K562 (cell line): Measurements from ENCODE around the gene SLC1A2. TPM values are rescaled to one million over a fixed set of nuclear protein-coding genes. Genes with fewer than 3 reads are reported as not detected.

Source experiments
- ATAC-seq: fragments of 200-7000 bp; cut with Tn5 transposase; 3 replicates; pipeline ENCODE4 v1.9.1; 2020; ENCODE audit warnings: moderate library complexity
- BruUV-seq: library from RNA; stranded (reverse); fragments of 400-500 nt; replicated peaks from 2 replicates; lab custom pipeline; 2021; lab: Mats Ljungman, UMichigan
- CTCF ChIA-PET: fragments of 300-600 bp; formaldehyde crosslinking; extraction: SDS; loops from one replicate; lab custom pipeline; 2021; ENCODE audit warnings: low intra/inter-chr PET ratio; lab: Yijun Ruan, JAX
- POLR2A ChIA-PET: fragments of 300-600, 350-650 bp; sonication (Branson Sonifier 250); formaldehyde crosslinking; extraction: SDS; loops from one replicate; lab custom pipeline; 2021; ENCODE audit warnings: antibody characterized with exemption, inconsistent platforms; lab: Yijun Ruan, JAX
- DNase-seq, 4 experiments: peaks; one replicate each; pipeline versions ENCODE4 v3.0.0 to v3.0.0-alpha.2; 2011 to 2018; ENCODE audit warnings: low spot score in 3 of 4, mixed read lengths in 3 of 4; ENCODE audit errors: extremely low read depth in 1 of 4
- FAIRE-seq: peaks from 2 replicates; lab custom pipeline; 2011; peaks lifted over from hg19 to GRCh38; lab: Jason Lieb, UNC
- H2AFZ ChIP-seq: 2 replicates; pipeline ENCODE4 v1.6.0; 2011; ENCODE audit warnings: low read depth, low read length, control low read depth, inconsistent platforms
- H3K27ac ChIP-seq: fragments of 200-600 bp; 3 replicates; pipeline ENCODE4 v1.8.0; 2011; ENCODE audit warnings: low read depth, mild to moderate bottlenecking, control low read depth, inconsistent platforms, low read length, moderate library complexity, mixed read lengths; ENCODE audit errors: extremely low read depth
- H3K27me3 ChIP-seq, 2 experiments: fragments of 300-600 bp in 1 of 2; 2 replicates in 1 of 2; 3 replicates in 1 of 2; pipeline versions ENCODE4 v1.6.0 to v1.8.0; 2011; ENCODE audit warnings: inconsistent platforms in 2 of 2, low read length in 2 of 2, mild to moderate bottlenecking in 1 of 2, mixed read lengths in 1 of 2, moderate library complexity in 1 of 2; ENCODE audit not compliant: control insufficient read depth in 2 of 2, insufficient read depth in 2 of 2
- H3K36me3 ChIP-seq: fragments of 300-600 bp; 3 replicates; pipeline ENCODE4 v1.8.0; 2011; ENCODE audit warnings: mild to moderate bottlenecking, low read length, inconsistent platforms; ENCODE audit not compliant: control insufficient read depth, insufficient read depth
- H3K4me1 ChIP-seq, 2 experiments: fragments of 200-600 bp in 1 of 2; replicated peaks in 1 of 2; 2 replicates in 1 of 2; 3 replicates in 1 of 2; pipeline versions ENCODE4 v1.5.1 to v1.8.0; 2011; ENCODE audit warnings: inconsistent platforms in 2 of 2, low read length in 2 of 2, mild to moderate bottlenecking in 1 of 2, mixed read lengths in 1 of 2, moderate library complexity in 1 of 2; ENCODE audit not compliant: control insufficient read depth in 2 of 2, insufficient read depth in 2 of 2
- H3K4me2 ChIP-seq: 2 replicates; pipeline ENCODE4 v1.6.1; 2011; ENCODE audit warnings: low read length, control low read depth, inconsistent platforms, mixed read lengths; ENCODE audit not compliant: insufficient read depth
- H3K4me3 ChIP-seq: fragments of 200-600 bp; sonication (generic), shearing (Covaris generic); 2 replicates; pipeline ENCODE4 v1.5.1; 2016; ENCODE audit warnings: control low read depth, inconsistent platforms
- H3K79me2 ChIP-seq: fragments of 200-600 bp; 3 replicates; pipeline ENCODE4 v1.8.0; 2011; ENCODE audit warnings: low read length, inconsistent platforms; ENCODE audit not compliant: control insufficient read depth, insufficient read depth
- H3K9ac ChIP-seq, 2 experiments: 2 replicates each; pipeline versions ENCODE4 v1.6.0 to v1.6.1; 2011; ENCODE audit warnings: low read depth in 2 of 2, low read length in 2 of 2, control low read depth in 1 of 2, inconsistent platforms in 1 of 2, mild to moderate bottlenecking in 1 of 2, mixed read lengths in 1 of 2; ENCODE audit not compliant: insufficient read depth in 1 of 2
- H3K9me1 ChIP-seq: one replicate; pipeline ENCODE4 v1.6.0; 2011; ENCODE audit warnings: inconsistent platforms, mild to moderate bottlenecking, low read length, moderate library complexity; ENCODE audit not compliant: control insufficient read depth, insufficient read depth
- H3K9me3 ChIP-seq: replicated peaks from 2 replicates; pipeline ENCODE4 v1.5.1; 2011; ENCODE audit warnings: low read depth, low read length, inconsistent platforms; ENCODE audit not compliant: control insufficient read depth, insufficient read depth
- H4K20me1 ChIP-seq: replicated peaks from 2 replicates; pipeline ENCODE4 v1.6.1; 2011; ENCODE audit warnings: low read length, inconsistent platforms, mixed read lengths; ENCODE audit not compliant: control insufficient read depth, insufficient read depth
- JUN ChIP-seq, 2 experiments: sonication (generic) in 1 of 2; formaldehyde crosslinking in 1 of 2; IDR thresholded peaks; 2 replicates each; pipeline versions ENCODE4 v1.6.1 to v1.8.0; 2012 to 2022; ENCODE audit warnings: borderline replicate concordance in 2 of 2, mild to moderate bottlenecking in 2 of 2, improper control_type of control experiment in 1 of 2, low read depth in 1 of 2, low read length in 1 of 2, missing genetic modification reagents in 1 of 2
- KAT8 ChIP-seq: fragments of 450-650 bp; IDR thresholded peaks from 2 replicates; pipeline ENCODE4 v1.6.1; 2016; ENCODE audit warnings: low read depth, mild to moderate bottlenecking
- NCOA1 ChIP-seq: fragments of 450-650 bp; IDR thresholded peaks from 2 replicates; pipeline ENCODE4 v1.6.1; 2016; ENCODE audit warnings: low read depth
- NR1H2 ChIP-seq: sonication (generic); formaldehyde crosslinking; IDR thresholded peaks from 2 replicates; pipeline ENCODE4 v1.4.0; 2020; ENCODE audit warnings: mild to moderate bottlenecking, missing genetic modification reagents
- NR2C2 ChIP-seq, 2 experiments: fragments of 200-800 bp in 1 of 2; sonication (Bioruptor generic) in 1 of 2; sonication (generic) in 1 of 2; formaldehyde crosslinking in 1 of 2; IDR thresholded peaks; 2 replicates each; pipeline versions ENCODE4 v1.6.1 to v1.8.0; 2016 to 2022; ENCODE audit warnings: mild to moderate bottlenecking in 1 of 2, missing compliant biosample characterization in 1 of 2, missing genetic modification characterization in 1 of 2, missing genetic modification reagents in 1 of 2
- SIRT6 ChIP-seq: IDR thresholded peaks from one replicate; pipeline ENCODE4 v1.6.1; 2012; ENCODE audit warnings: low read depth, mild to moderate bottlenecking, control low read depth, inconsistent platforms, low read length, moderate library complexity
- SMAD2 ChIP-seq: fragments of 150-350 bp; IDR thresholded peaks from 2 replicates; pipeline ENCODE4 v1.6.1; 2014; ENCODE audit warnings: low read depth, mild to moderate bottlenecking, low read length
- ZFPM2 ChIP-seq: fragments of 250-450 bp; sonication (Bioruptor Pico); IDR thresholded peaks from 2 replicates; pipeline ENCODE4 v1.5.1; 2022; ENCODE audit warnings: mild to moderate bottlenecking
- ZFX ChIP-seq: sonication (generic); formaldehyde crosslinking; IDR thresholded peaks from 2 replicates; pipeline ENCODE4 v1.8.0; 2022; ENCODE audit warnings: mild to moderate bottlenecking, missing genetic modification reagents, moderate library complexity
- WGBS: fragments of 100-300 bp; shearing (Covaris generic); methylation state at CpG from one replicate; pipeline ENCODE4 v1.1.6; 2016; ENCODE audit warnings: low coverage, mixed read lengths; ENCODE audit not compliant: insufficient coverage; ENCODE audit errors: missing lambda C conversion rate; 5-methylcytosine and 5-hydroxymethylcytosine counted together
- in situ Hi-C: fragments of 300-500 bp; cut with MboI; formaldehyde crosslinking; loops from 4 replicates; pipeline ENCODE4 v1.15.0; 2018; ENCODE audit warnings: inconsistent platforms, mixed read lengths
- intact Hi-C: fragments of 100-400 bp; cut with micrococcal nuclease; formaldehyde crosslinking; loops from 2 replicates; pipeline ENCODE4 v1.14.2; 2022
- polyA plus RNA-seq, 8 experiments: library from polyadenylated mRNA; depleted of rRNA in 4 of 8; stranded (reverse) in 5 of 8; unstranded in 3 of 8; fragments of >200 nt; fragmentation: Nextera tagmentation in 2 of 8; fragmentation: Illumina TruSeq in 1 of 8; extraction: Ambion mirVana in 2 of 8; extraction: Trizol in 1 of 8; gene quantifications; 2 replicates each; pipeline versions ENCODE4 v1.2.1 to v1.2.3, GENCODE V29; 2011 to 2014; ENCODE audit warnings: inconsistent platforms in 1 of 8, missing spikeins in 1 of 8
- total RNA-seq, 7 experiments: library from RNA; depleted of rRNA in 6 of 7; stranded (reverse); fragments of >200 nt in 6 of 7; fragmentation: Illumina TruSeq in 2 of 7; extraction: Trizol in 2 of 7; gene quantifications; 2 replicates each; pipeline versions ENCODE4 v1.2.1 to v1.2.3, GENCODE V29; 2011 to 2021; ENCODE audit warnings: low replicate concordance in 1 of 7
- TF ChIP-seq, protein P1 (sequence below): IDR thresholded peaks from 3 replicates; pipeline ENCODE4 v1.6.1; 2011; ENCODE audit warnings: borderline replicate concordance, mild to moderate bottlenecking; ENCODE audit not compliant: insufficient read length, insufficient read depth
- TF ChIP-seq, protein P2 (sequence below): fragments of 450-650 bp; IDR thresholded peaks from 2 replicates; pipeline ENCODE4 v1.7.0; 2016; ENCODE audit warnings: borderline replicate concordance
- TF ChIP-seq, protein P3 (sequence below): fragments of 250-450 bp; sonication (Bioruptor Pico); IDR thresholded peaks from 2 replicates; pipeline ENCODE4 v1.5.0; 2021
- TF ChIP-seq, protein P4 (sequence below): sonication (generic); formaldehyde crosslinking; IDR thresholded peaks from 2 replicates; pipeline ENCODE4 v1.8.0; 2022; ENCODE audit warnings: missing genetic modification reagents, mild to moderate bottlenecking, borderline replicate concordance
- TF ChIP-seq, protein P5 (sequence below), 2 experiments: fragments of 250-450 bp in 1 of 2; fragments of 450-650 bp in 1 of 2; sonication (Bioruptor Pico) in 1 of 2; IDR thresholded peaks; 2 replicates each; pipeline versions ENCODE4 v1.6.1 to v1.8.0; 2016 to 2021; ENCODE audit warnings: mild to moderate bottlenecking in 2 of 2, moderate library complexity in 2 of 2, missing compliant biosample characterization in 1 of 2, missing genetic modification characterization in 1 of 2

SLC1A2 gene
- total and polyA plus RNA-seq, 9 of the 15 experiments (the other 6 are each of a cell fraction or from before 2014, with no cell fraction given): 0.03 to 0.07 (median 0.04) TPM; not detected in 5

DNA sequence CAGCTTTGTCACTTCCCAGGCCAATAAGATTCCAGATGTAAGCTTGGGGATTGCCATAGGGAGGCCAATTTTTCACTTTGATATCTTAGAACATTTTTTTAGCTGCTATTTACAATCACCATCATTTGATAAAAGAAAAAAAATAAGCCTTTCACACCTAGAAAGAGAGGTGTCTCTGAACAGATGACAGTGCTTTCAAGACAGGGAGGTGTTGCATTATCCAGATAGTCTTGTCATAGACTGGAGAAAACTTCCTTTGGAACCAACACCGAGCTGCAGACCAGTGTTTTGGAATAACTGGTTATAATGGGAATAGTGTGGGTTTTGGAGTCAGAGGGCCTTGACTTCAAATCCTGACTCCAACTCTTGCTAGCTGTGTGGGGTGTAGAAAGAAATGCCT, 101.0 kb downstream of the SLC1A2 start:
- POLR2A ChIA-PET: interaction anchor here (0.6 kb wide), 1 partner anchor 216 kb away, joined by 3 read pairs; no protein-coding TSS in a partner anchor

More for the DNA sequence above, 101.0 kb downstream of the SLC1A2 start:
- Histone ChIP-seq H3K4me1 (no peaks in the 10 kb centered on the region; a peak in 2 of 5 replicates), H3K36me3 (no peaks in the 10 kb centered on the region), H3K9me3 (no peaks in the 10 kb centered on the region), H3K27me3 (peaks cover 2 to 6% of the 10 kb centered on the region in 2 experiments; a peak in 3 of 5 replicates), H3K9ac (no peak overlapping the region), H4K20me1 (no peaks in the 10 kb centered on the region), H2AFZ (no peak overlapping the region), H3K79me2 (no peaks in the 10 kb centered on the region), H3K9me1 (no peaks in the 10 kb centered on the region), H3K27ac (no peak overlapping the region), H3K4me2 (no peak overlapping the region), H3K4me3 (no peak overlapping the region)
- intact Hi-C loops (no loop called here), in situ Hi-C loops (no loop called here)
- DNase-seq: no peak
- no peak for ATAC-seq
- FAIRE-seq: no peak
- BruUV-seq: no TSS peak
- CTCF ChIA-PET: no interaction called here
- no peak for TF ChIP-seq NCOA1
- TF ChIP-seq, protein P1, sequence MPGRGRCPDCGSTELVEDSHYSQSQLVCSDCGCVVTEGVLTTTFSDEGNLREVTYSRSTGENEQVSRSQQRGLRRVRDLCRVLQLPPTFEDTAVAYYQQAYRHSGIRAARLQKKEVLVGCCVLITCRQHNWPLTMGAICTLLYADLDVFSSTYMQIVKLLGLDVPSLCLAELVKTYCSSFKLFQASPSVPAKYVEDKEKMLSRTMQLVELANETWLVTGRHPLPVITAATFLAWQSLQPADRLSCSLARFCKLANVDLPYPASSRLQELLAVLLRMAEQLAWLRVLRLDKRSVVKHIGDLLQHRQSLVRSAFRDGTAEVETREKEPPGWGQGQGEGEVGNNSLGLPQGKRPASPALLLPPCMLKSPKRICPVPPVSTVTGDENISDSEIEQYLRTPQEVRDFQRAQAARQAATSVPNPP: no peak
- no peak for TF ChIP-seq NR2C2 (CRISPR knock-in tag; IDR thresholded peaks at IDR 0.05)
- TF ChIP-seq NR2C2 (tag; IDR thresholded peaks at IDR 0.05): no peak
- no peak for TF ChIP-seq ZFPM2 (CRISPR knock-in tag)
- TF ChIP-seq, protein P2, sequence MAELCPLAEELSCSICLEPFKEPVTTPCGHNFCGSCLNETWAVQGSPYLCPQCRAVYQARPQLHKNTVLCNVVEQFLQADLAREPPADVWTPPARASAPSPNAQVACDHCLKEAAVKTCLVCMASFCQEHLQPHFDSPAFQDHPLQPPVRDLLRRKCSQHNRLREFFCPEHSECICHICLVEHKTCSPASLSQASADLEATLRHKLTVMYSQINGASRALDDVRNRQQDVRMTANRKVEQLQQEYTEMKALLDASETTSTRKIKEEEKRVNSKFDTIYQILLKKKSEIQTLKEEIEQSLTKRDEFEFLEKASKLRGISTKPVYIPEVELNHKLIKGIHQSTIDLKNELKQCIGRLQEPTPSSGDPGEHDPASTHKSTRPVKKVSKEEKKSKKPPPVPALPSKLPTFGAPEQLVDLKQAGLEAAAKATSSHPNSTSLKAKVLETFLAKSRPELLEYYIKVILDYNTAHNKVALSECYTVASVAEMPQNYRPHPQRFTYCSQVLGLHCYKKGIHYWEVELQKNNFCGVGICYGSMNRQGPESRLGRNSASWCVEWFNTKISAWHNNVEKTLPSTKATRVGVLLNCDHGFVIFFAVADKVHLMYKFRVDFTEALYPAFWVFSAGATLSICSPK: no peak
- TF ChIP-seq JUN (IDR thresholded peaks at IDR 0.05; ENCODE audit: borderline replicate concordance, low read depth, low read length): no peak
- no peak for TF ChIP-seq JUN (CRISPR knock-in tag; IDR thresholded peaks at IDR 0.05; ENCODE audit: borderline replicate concordance)
- no peak for TF ChIP-seq KAT8
- TF ChIP-seq ZFX (CRISPR knock-in tag): no peak
- TF ChIP-seq, protein P3, sequence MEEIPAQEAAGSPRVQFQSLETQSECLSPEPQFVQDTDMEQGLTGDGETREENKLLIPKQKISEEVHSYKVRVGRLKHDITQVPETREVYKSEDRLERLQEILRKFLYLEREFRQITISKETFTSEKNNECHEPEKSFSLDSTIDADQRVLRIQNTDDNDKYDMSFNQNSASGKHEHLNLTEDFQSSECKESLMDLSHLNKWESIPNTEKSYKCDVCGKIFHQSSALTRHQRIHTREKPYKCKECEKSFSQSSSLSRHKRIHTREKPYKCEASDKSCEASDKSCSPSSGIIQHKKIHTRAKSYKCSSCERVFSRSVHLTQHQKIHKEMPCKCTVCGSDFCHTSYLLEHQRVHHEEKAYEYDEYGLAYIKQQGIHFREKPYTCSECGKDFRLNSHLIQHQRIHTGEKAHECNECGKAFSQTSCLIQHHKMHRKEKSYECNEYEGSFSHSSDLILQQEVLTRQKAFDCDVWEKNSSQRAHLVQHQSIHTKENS (CRISPR knock-in tag): no peak
- TF ChIP-seq, protein P4, sequence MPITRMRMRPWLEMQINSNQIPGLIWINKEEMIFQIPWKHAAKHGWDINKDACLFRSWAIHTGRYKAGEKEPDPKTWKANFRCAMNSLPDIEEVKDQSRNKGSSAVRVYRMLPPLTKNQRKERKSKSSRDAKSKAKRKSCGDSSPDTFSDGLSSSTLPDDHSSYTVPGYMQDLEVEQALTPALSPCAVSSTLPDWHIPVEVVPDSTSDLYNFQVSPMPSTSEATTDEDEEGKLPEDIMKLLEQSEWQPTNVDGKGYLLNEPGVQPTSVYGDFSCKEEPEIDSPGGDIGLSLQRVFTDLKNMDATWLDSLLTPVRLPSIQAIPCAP: no peak
- TF ChIP-seq NR1H2 (CRISPR knock-in tag): no peak
- TF ChIP-seq SMAD2: no peak
- no peak for TF ChIP-seq SIRT6
- TF ChIP-seq, protein P5, sequence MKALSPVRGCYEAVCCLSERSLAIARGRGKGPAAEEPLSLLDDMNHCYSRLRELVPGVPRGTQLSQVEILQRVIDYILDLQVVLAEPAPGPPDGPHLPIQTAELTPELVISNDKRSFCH (CRISPR knock-in tag; IDR thresholded peaks at IDR 0.05): no peak
- TF ChIP-seq, protein P5 (tag; IDR thresholded peaks at IDR 0.05): no peak
- WGBS: 8% methylated on average over 1 of the region's 1 CpG
